Islet precursor cell (in vitro differentiated cells): ENCODE results near the gene FKBP1A.

Source experiments
- DNase-seq: peaks from one replicate; pipeline ENCODE4 v3.0.0-alpha.2; 2018

The FKBP1A gene

DNA sequence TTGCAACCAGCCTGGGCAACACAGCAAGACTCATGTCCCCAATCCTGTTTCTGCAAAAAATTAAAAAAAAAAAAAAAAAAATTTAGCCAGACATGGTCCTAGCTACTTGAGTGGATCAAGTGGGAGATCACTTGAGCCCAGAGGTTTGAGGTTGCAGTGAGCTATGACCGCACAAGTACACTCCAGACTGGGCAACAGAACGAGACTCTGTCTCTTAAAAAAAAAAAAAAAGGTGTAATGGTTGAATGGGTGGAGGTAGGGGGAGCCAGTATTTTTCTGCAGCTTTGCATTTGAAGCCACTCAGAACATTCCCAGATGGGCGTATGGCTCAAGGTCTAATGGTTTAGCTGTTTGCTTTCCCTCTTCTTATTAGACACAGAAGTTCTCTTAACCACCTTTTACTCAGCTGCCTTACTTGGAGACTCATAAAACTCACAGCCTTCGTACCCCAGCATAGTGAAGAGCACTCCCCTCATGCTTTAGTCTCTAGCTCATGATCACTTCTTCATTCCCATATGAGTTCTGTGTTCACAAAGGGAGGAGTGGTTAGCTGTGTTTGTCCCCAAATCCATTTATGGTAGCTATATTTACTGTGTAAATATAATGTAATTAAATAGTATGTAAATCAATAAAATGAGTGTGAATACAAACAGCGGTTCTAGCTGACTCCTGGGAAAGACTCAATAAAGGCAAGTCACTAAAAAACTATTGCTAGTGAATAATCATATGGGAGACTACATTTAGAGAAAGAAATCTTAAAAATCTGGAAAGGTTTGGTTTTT, 9.0 kb downstream of the FKBP1A start:
- no peak for DNase-seq

DNA sequence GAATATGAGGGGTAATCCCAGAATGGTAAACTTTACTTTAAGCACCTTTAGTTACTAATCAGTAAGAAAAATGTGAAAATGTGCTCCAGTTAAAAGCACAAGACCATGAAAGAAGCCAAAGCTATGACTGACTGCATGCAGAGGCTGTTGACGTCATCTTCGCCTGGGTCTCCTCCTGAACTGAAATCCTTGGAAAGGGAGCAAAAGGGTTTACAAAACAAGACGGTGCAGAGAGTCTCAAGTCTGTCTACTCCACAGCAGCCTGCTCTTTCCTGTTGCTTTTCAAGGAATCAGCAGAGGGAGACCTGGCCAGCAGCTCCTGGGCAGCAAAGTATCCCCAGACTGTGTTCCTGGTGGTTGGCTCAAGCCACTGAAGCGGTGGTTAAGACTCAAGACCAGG, 10.2 kb downstream of the FKBP1A start:
- no peak for DNase-seq

DNA sequence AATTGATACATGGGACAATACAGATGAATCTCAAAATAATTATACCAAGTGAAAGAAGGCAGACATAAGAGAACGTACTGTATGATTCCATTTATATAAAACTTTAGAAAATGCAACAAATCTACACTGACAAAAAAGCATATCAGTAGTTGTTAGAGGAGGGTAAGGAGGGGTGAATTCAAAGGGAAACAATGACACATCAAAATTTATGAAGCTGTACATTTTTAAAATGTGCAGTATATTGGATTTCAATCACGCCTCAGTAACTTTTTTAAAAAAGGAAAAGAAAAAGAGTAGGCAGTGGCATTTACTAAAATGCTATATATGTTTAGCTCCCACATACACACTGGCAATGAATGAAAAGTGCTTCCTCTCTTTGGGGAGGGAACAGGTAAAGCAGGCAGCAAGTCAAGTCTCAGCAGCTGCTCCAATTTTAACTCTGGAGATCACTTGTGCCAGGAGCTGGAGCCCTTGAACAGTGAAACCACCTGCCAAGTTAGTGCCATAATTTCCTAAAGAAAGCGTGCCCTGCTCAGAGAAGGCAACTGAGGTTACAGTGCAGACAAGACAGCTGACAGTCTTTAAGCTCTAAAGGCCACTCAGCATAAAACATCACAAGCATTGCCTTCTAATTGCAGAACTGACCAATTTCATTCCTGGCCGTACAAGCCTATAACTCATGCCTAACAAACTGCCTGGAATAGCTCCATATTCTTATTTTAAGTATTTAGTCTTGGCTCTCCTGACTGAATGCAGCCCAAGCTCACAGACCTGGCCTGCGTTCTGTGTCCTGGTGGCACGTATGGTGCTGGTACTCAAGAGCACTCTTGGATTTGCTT, 10.9 kb downstream of the FKBP1A start:
- no peak for DNase-seq

DNA sequence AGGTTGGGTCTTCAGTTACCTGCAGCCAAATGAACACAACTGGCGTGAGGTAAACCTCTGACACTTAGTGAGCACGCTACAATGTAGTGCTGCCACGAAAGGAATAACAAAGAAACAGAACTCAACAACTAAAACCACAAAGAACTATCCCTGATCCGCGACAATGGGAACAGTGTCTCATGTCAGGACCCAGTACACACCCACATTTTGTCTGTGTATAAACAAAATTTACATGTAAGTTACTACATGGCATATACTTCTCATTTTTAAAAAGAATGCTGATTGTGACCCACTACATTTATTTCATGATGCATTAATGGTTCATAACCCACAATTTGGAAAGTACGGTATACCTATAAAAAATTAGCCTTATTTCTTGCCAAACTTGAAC, 14.1 kb downstream of the FKBP1A start:
- DNase-seq = no peak

DNA sequence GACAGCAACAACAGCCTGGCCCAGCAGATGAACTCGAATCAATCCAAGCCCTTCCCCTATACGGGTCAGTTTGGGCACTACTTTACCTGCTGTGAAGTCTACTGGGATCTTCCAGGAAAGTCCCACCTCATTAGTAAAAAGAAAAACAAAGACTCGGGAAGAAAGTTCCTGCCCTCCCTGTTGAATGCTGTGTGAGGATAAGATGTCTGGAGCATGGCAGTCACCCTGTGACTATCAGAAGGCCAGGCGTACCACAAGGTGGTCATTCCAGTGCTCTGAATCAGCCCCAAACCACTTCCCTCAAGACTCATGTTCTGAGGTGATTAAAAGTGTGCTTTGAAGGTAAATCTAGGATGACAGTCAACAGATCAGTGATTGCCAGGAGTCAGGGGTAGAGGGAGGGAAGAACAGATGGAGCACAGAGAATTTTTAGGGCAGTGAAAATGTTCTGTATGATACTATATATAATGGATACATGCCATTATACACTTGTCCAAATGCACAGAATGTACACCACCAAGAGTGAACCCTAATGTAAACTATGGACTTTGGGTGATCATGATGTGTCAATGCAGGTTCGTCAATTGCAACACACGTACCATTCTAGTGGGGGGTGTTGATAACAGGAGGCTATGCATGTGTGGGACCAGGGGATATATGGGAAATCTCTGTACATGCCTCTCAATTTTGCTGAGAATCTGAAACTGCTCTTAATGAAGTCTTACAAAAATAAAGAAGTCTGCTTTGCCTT, 14.7 kb downstream of the FKBP1A start:
- DNase-seq = peak; percentile 89

DNA sequence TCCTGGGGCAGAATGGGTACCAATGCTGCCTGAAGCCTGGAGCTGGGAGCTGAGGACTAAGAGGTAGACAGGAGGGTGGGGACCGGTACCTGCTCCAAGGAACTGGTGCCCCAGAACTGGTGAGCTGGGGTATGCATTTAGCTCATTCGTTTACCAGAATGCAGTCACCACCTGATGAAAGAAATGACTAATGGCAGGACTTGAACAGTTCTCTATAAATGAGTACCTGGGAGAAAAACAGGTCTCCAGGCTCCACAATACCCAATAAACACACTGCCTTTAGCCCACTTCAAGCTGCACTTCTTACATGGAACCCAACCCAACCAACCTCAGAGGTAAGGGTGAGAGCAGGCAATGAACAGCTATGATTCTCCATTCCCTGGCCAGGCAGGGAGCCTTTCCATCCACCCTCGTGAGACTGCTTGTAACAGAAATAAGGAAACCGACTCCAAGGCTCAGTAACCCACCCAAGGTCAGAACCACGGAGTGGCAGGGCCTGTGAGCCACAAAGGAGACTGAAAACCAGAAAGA, 15.4 kb downstream of the FKBP1A start:
- DNase-seq = no peak

DNA sequence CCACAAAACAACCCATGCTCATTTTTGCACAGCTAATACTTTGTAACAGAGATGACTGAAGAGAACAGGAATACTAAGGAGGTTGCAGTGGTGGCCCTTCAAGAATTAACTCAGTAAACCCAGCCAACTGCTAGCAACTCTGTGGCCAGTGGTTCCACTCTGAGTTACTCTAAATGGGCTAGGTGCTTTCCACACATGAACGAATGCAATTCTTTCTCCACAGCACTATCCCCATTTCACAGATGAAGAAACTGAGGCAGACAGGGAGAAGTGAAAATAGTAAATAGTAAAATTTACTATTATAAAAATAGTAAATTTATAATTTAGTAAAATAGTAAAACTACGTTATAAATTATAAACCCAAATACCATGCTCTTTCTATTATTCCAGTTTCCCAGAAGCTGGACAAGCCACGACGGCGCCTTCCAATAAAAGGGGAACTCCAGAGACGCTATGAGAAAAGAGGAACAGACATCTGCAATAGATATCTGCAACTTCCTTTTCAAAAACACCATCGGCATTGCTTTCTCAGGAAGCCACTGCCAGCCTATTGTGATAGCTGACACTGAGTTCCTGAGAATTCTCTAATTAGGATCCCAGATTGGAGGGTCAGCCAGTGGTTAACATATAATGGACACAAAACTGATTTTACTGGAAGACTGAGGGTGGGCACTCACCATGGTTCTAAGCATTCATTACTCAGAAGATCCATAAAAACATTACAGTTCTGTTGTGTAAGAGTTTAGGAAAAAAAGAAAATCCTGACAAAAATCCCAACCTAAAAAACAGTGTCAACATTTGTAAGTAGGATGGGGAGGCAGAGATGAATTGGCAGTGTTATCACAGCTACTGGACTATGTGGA, 16.2 kb downstream of the FKBP1A start:
- no peak for DNase-seq

DNA sequence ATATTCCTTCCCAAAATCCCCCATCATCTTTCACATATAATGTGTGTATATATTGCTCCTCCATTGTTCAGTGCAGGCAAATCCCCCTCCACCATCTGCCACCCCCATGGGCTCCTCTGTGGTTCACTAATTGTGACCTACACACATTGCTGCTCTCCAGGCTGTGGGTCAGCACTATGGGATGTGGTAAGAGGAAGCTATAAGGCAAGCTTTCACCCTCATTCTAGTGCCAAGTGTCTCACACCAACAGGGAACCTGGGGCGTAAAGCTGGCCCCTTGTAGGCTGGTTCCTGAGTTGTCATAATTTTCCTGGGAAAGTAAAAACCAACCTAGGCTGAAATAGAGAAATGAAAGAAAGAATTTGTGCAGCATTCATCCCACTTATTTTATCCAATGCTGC, 16.8 kb downstream of the FKBP1A start:
- DNase-seq = no peak

DNA sequence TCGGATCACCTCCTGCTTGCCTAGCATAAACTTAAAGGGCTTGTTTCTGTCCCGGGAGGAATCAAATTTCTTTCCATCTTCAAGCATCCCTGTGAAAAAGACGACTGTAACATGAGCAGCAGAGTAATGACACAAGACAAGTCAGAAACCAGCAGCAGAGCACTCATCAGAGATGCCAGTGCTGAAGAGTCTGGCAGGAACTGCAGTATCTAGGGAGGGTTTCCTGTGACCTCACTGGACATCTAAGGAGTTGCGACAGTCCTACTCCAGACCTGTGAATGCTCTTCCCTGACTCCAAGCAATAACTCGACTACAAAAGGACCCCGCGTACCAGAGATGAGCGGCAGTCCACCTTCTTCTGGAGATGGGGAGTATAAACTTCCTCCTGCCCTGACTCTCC, 17.3 kb downstream of the FKBP1A start:
- peak; percentile 69 for DNase-seq

DNA sequence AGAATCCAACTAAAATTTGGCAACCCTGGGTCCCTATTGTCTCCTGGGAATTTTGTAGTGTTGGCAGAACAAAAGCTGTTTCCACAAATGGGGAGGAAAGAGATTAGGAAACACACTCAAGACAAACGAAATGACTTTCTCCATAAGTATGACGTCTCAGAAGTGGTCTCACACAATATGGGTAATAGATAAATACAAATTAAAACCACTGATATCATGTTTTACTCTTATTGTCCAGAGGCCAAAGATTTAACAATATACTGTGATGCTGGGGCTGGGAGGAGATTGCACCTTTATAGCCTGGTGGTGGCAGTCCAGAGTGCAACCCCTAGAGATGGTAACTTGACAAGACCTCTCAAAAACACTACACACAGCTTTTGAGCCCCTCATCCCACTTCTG, 18.6 kb downstream of the FKBP1A start:
- no peak for DNase-seq

DNA sequence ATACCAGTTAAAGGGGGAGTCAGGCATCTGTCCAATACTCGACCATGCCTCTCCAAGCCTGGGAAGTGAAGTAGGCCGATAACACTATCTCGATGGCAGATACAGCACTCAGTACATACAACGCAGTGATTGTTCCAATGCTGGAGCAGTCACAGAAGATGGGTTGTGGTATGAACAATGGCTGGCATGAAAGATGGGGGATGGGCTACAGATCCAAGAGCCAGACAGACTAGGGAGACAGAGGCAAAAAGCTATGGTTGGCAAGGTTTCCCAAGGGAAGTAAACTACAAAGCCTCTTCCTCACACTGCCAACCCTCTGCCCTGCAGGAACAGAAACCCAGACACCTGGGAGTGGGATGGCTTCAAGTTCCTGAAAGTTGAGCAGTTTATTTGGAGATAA, 19.2 kb downstream of the FKBP1A start:
- no peak for DNase-seq

DNA sequence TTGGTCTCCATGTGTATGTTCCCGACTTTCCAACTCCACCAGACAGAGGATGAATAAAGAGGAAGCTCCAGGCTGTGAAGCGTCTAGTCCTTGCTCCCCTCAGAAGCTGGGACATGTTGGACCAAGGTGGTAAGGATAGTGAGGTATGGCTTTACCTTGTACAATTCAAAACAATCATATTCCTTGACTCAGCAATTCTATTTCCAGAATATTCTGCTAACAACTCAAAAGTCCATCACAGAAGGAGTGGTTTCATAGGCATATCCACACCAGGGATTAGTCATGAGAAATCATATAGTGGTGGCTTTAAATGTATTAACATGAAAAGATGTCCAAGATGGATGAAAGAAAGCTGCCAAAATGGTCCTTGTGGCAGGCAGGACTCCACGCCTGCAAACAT, 19.8 kb downstream of the FKBP1A start:
- no peak for DNase-seq

DNA sequence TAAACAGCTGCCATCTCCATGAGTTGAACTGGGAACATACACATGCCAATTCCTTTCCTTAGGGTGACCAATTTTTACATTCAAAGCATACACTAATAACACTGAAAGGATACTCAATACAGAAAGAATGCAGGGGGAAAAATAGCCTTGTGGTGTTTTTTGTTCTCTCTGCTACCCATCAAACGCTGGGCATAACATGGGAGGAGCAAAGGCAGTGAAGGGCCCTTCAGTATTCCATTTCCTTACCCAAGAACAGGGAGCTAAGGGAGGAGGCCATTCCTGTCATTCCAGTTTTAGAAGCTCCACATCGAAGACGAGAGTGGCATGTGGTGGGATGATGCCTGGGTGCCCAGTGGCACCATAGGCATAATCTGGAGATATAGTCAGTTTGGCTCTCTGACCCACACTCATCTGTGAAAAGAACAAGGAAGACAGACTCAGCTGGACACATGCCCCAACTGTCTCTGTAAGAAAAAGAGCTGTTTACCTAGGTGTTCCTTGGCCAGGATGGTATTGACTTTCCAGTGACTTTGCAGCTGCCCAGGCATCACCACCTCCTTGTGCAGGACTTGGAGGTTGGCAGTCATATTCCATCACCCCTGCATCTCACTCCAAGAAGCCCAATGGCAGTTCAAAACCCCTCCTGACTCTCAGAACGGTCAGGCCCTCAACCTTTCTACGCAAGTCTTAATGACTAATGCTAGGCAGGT, 20.9 kb downstream of the FKBP1A start:
- DNase-seq = no peak

DNA sequence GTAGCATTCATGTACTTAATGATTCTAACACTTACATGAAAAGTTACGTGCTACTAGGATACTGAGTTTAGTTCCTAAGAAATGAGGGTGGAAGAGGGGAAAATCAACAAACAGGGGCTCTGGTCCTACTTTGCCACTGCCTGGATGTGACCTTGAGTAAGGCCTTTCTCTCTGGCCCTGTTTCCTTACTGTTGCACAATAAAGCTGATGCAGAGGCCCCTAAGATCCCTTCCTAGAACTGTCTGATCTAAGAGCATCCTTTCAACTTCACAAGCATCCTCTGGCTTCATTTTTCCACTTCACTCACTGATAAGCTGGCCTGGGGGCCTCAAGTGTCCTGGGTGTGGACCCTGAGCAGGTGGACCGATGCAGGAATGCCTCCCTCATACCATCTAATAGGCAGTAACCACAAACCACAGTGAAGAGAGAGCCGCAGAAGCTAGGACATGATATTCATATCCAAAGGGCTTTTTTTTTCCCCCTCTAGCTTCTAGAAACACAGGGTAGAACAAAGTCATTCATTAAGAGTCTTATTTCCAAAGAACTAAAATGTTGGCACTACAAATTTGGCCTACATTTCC, 21.6 kb downstream of the FKBP1A start:
- no peak for DNase-seq

DNA sequence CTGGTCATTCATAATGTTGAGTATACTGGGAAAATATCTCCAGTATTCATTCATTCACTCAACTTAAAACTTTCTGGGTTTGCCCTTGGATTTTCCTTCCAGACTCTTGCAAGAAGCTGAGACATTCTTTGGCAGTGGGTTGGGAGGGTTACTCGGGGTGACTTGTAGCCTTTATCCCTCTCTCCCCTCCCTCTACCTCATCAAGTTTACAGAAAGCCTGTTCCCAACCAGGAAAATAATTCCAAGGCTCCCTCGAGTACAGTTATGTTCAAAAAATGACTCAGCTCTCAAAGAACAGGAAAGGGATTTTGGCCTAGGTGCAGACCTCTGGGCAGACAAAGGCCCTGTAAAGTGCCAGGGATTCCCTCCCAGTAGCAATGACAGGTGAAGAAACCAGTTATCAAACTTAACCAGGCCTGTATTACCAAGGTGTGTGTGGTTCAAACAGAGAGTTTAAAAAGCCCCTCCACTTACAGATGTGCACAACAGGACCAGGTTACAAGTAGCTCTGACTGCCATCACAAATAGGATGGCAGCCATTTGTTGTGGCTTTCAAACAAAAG, 22.2 kb downstream of the FKBP1A start:
- DNase-seq = no peak

DNA sequence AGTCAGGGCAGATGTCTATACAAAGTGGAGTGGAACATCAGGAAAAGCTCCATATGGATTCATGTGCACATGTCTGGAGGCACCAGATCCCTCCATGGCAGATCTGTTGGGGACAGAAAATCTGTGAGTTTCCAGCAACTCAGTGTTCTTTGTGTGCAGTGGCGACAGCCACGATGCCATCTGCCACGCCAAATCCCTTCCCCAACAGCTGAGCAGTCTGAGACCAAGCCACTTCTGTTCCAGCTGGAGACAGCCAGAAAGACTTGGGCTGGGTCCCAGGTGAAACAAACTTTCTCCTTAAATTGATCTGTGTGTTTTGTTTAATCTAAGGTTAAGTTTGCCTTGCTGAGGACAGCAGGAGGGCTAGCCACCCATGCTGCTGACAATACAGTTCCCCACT, 22.9 kb downstream of the FKBP1A start:
- no peak for DNase-seq

DNA sequence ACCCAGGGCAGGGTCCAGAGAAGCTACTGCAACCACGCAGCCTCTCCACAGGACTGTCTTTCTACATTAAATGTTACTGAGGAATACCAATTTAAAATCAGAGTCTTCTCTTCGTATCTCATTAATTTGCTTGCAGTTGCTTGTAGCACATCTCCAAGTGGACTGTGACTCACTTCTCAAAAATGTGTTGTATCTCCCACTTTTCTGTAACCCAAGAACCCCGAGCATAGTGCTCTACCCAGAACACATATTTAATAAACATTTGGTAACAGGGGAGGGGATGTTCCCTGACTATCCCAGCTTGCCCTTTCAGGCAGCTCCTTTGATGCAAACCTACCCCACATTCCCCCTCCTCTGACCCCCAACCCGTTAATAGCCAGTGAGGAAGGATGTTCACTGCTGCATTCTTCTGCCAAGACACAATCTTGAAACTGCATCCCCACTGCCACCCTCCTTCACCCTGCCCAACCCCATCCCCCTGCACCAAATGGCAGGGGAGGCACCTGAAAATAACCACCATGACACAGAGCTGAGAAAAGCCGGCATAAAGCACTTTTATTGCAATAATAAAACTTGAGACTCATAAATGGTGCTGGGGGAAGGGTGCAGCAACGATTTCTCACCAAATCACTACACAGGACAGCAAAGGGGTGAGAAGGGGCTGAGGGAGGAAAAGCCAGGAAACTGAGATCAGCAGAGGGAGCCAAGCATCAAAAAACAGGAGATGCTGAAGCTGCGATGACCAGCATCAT, 24.2 kb downstream of the FKBP1A start:
- no peak for DNase-seq

DNA sequence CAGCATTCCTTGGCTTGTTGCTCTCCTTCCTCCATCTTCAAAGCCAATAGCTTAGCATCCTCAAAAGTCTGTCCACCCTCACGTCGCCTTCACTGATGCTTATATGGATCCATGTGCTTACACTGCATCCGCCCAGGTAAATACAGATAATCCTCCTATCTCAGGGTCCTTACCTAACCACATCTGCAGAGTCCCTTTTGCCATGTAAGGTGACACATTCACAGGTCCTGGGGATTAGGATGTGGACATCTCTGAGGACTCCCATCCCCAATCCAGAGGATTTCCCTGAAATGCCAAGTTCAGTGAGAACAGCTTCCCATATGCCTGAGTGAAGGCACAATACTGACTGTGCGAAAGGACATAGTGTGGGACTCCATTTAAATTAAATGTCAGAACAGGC, 25.4 kb downstream of the FKBP1A start:
- DNase-seq = no peak

DNA sequence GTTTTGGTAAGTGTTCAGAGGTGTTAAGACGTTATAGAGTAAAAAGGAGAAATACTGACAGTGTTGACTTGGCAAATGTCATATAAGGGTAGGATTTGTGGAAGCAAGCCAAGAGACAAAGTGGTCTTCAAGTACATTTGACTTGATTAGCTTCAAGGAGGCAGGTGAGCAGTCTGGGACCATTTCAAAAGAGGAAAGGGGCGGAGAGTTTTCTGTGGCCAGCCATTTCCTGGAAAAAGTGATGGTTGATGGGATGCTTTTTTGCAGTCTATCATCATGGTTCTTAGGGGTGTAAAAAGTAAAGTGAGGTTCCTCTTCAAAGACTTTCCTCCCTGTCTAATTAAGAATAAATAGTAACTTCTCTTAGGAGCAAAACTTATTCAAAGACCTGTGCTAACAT, 28.7 kb downstream of the FKBP1A start:
- no peak for DNase-seq

DNA sequence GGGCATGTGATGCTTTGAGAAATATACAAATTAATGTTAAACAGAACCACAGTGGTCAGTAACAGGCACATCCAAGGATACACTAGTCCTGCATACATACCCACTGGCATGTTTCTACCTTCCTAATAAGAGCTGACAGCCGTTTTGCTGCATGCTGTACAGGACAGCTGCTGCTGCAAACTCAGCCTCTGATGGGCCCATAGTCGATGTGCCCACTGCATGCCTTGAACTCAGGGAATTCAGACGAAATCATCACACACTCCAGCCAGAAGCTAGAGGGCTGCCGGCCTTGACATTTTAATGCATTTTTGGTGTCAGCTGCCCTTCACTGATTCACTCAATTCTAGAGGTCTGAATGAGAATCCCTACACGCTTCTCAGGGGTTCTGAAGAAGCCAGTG, 29.3 kb downstream of the FKBP1A start:
- DNase-seq = no peak
